ENCODE results near the gene SPART. TPM values are rescaled to one million over a fixed set of nuclear protein-coding genes. Genes with fewer than 3 reads are reported as not detected.

The SPART gene
- total RNA-seq, 1 experiment from 2014 or later, result 60.6 TPM

GRCh38 chr13:36366031-36366430 is 19.8 kb upstream of the SPART start:
- no peaks in the 10 kb centered on the region for H3K79me1 ChIP-seq (ENCODE audit: insufficient read depth, low read depth, low read length, poor library complexity, severe bottlenecking)
- no peak for DNase-seq
- no peak overlapping the region for H4K91ac ChIP-seq (ENCODE audit: insufficient read length, low read depth, low read length)
- H2BK5ac ChIP-seq (ENCODE audit: insufficient read length, low read length), result no peak overlapping the region
- no peaks in the 10 kb centered on the region for H3K4me1 ChIP-seq (ENCODE audit: insufficient read depth, low read length)
- H2AFZ ChIP-seq (ENCODE audit: low read length), result no peak overlapping the region
- Mint-ChIP-seq H3K4me3 (no peak overlapping the region), H3K9me3 (no peaks in the 10 kb centered on the region), H3K27me3 (ENCODE audit: low read depth) (no peaks in the 10 kb centered on the region), H3K27ac (no peak overlapping the region), H3K4me1 (peaks cover 4 to 6% of the 10 kb centered on the region in 2 experiments; a peak in 1 of 4 replicates), H3K36me3 (ENCODE audit: insufficient read depth in 1 of 3, low read depth in 3 of 3) (peaks cover 0 to 16% (median 0%) of the 10 kb centered on the region in 3 experiments; a peak in 3 of 7 replicates)
- no CpG with 5 or more reads among the region's 4 CpGs for WGBS (ENCODE audit: extremely low coverage, insufficient read length, low lambda C conversion rate)
- no peak overlapping the region for H3K4ac ChIP-seq (ENCODE audit: low read depth, low read length)
- H3K9ac ChIP-seq (ENCODE audit: extremely low read depth, insufficient read length, low read length), result no peak overlapping the region
- H3K18ac ChIP-seq (ENCODE audit: insufficient read length, low read depth, low read length), result no peak overlapping the region
- no peak overlapping the region for H3K23ac ChIP-seq (ENCODE audit: insufficient read length, low read depth, low read length)
- no peak overlapping the region for H2BK120ac ChIP-seq (ENCODE audit: low read depth, low read length, poor library complexity, severe bottlenecking)
- H2BK20ac ChIP-seq (ENCODE audit: low read depth, low read length, poor library complexity, severe bottlenecking), result no peak overlapping the region
- H3K27ac ChIP-seq (ENCODE audit: insufficient read length, low read depth, low read length), result no peak overlapping the region
- TF ChIP-seq, protein P1, sequence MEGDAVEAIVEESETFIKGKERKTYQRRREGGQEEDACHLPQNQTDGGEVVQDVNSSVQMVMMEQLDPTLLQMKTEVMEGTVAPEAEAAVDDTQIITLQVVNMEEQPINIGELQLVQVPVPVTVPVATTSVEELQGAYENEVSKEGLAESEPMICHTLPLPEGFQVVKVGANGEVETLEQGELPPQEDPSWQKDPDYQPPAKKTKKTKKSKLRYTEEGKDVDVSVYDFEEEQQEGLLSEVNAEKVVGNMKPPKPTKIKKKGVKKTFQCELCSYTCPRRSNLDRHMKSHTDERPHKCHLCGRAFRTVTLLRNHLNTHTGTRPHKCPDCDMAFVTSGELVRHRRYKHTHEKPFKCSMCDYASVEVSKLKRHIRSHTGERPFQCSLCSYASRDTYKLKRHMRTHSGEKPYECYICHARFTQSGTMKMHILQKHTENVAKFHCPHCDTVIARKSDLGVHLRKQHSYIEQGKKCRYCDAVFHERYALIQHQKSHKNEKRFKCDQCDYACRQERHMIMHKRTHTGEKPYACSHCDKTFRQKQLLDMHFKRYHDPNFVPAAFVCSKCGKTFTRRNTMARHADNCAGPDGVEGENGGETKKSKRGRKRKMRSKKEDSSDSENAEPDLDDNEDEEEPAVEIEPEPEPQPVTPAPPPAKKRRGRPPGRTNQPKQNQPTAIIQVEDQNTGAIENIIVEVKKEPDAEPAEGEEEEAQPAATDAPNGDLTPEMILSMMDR (conservative IDR thresholded peaks at IDR 0.05), result no peak
- H3T11ph ChIP-seq (ENCODE audit: low read length), result no peak overlapping the region
- H2BK15ac ChIP-seq (ENCODE audit: low read depth, low read length), result no peak overlapping the region
- no peaks in the 10 kb centered on the region for H4K20me1 ChIP-seq (ENCODE audit: control insufficient read depth, insufficient read depth, insufficient read length)
- H3K14ac ChIP-seq (ENCODE audit: insufficient read depth, low read length), result no peak overlapping the region
- H3K56ac ChIP-seq (ENCODE audit: insufficient read length, low read depth, low read length), result no peak overlapping the region
- no peak overlapping the region for H2BK12ac ChIP-seq (ENCODE audit: insufficient read length, low read depth, low read length)
- no peak overlapping the region for H4K8ac ChIP-seq (replicated peaks; ENCODE audit: insufficient read length, low read depth, low read length)
- H3K23me2 ChIP-seq (ENCODE audit: insufficient read length, low read depth, low read length, poor library complexity, severe bottlenecking), result no peaks in the 10 kb centered on the region
- H4K5ac ChIP-seq (ENCODE audit: insufficient read length, low read depth, low read length), result no peak overlapping the region
- H3K27me3 ChIP-seq (ENCODE audit: insufficient read depth, low read length), result no peaks in the 10 kb centered on the region
- H2AK5ac ChIP-seq (ENCODE audit: insufficient read length, low read length), result no peak overlapping the region
- H3K79me2 ChIP-seq (ENCODE audit: insufficient read depth, low read length), result no peaks in the 10 kb centered on the region
- no peaks in the 10 kb centered on the region for H3K9me3 ChIP-seq (ENCODE audit: control insufficient read depth, low read depth, low read length)
- H3K4me2 ChIP-seq (ENCODE audit: insufficient read depth, insufficient read length, low read length), result no peak overlapping the region

Measured in H9 (cell line).